BLaER1 (cell line): ENCODE measurements around the gene PTPRN2.

Source experiments
- H3K27ac ChIP-seq: shearing (Covaris generic); formaldehyde crosslinking; 2 replicates; pipeline ENCODE4 v1.8.1; 2022
- H3K27me3 ChIP-seq: shearing (Covaris generic); formaldehyde crosslinking; 2 replicates; pipeline ENCODE4 v1.8.1; 2022
- H3K36me3 ChIP-seq: shearing (Covaris generic); formaldehyde crosslinking; 2 replicates; pipeline ENCODE4 v1.8.1; 2022
- H3K4me1 ChIP-seq: shearing (Covaris generic); formaldehyde crosslinking; 2 replicates; pipeline ENCODE4 v1.8.1; 2022
- H3K4me2 ChIP-seq: shearing (Covaris generic); formaldehyde crosslinking; 2 replicates; pipeline ENCODE4 v1.8.1; 2022
- H3K4me3 ChIP-seq: shearing (Covaris generic); formaldehyde crosslinking; 2 replicates; pipeline ENCODE4 v1.8.1; 2022
- H3K9ac ChIP-seq: shearing (Covaris generic); formaldehyde crosslinking; 2 replicates; pipeline ENCODE4 v1.8.1; 2022
- H3K9me3 ChIP-seq: shearing (Covaris generic); formaldehyde crosslinking; 2 replicates; pipeline ENCODE4 v1.8.1; 2022
- H4K20me1 ChIP-seq: shearing (Covaris generic); formaldehyde crosslinking; 2 replicates; pipeline ENCODE4 v1.8.1; 2022
- Cebpa-rat ChIP-seq: shearing (Covaris generic); IDR thresholded peaks from 2 replicates; pipeline ENCODE4 v1.8.1; 2022

The PTPRN2 gene

DNA sequence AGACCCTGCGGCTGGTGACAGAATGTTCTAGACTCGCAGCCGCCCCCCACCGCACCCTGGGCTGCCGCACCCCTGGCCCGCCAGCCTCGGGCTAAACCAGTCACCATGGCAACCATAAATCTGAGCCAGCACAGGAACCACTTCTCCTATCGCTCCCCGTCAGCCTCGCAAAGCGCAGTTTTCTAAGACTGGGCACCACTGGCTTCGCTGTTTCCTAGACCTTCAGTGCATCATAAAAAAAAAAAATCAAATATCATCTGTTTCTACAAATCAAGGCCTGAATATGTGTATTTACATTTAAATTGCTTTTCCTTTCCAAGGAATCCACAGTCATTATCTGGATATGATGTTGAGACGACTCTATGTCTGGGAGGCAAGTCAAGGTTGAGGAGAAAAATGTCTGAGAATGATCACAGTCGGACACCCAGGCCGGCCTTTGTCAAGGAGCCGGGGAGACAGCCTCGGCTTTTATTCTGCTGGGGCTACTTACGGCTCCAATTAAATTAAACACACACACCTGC is 99.9 kb downstream of the PTPRN2 start:
- Histone ChIP-seq H3K4me3 (no peak overlapping the region), H3K27me3 (no peaks in the 10 kb centered on the region), H3K4me1 (no peaks in the 10 kb centered on the region)

DNA sequence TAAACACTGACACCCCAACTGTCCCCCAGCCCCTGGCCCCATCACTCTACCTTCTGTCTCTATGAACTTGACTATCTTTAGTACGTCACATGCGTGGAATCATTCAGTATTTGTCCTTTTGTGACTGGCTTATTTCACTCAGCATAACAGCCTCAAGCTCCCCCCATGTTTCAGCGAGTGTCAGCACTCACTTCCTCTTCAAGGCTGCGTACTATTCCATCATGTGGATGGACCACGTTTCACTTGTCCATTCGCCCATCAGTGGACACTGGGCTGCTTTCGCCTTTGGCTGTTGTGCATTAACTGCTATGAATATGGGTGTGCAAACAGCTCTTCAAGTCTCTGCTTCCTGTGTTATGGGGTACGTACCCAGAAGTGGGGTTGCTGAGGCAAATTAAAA is 100.7 kb downstream of the PTPRN2 start:
- Histone ChIP-seq H3K4me3 (no peak overlapping the region), H4K20me1 (no peaks in the 10 kb centered on the region), H3K27me3 (no peaks in the 10 kb centered on the region), H3K4me2 (no peak overlapping the region), H3K36me3 (no peaks in the 10 kb centered on the region), H3K9ac (no peak overlapping the region), H3K4me1 (no peaks in the 10 kb centered on the region), H3K27ac (no peak overlapping the region), H3K9me3 (0 out of 2 replicates have a peak, but pooled peaks cover under 1% of the 10 kb centered on the region)
- TF ChIP-seq Cebpa-rat = no peak

More for the DNA sequence above, 99.9 kb downstream of the PTPRN2 start:
- no peak overlapping the region for H3K9ac ChIP-seq
- H3K27ac ChIP-seq = no peak overlapping the region
- H3K36me3 ChIP-seq = no peaks in the 10 kb centered on the region
- H3K4me2 ChIP-seq = no peak overlapping the region
- no peaks in the 10 kb centered on the region for H3K9me3 ChIP-seq
- H4K20me1 ChIP-seq = no peaks in the 10 kb centered on the region
- TF ChIP-seq Cebpa-rat = no peak

DNA sequence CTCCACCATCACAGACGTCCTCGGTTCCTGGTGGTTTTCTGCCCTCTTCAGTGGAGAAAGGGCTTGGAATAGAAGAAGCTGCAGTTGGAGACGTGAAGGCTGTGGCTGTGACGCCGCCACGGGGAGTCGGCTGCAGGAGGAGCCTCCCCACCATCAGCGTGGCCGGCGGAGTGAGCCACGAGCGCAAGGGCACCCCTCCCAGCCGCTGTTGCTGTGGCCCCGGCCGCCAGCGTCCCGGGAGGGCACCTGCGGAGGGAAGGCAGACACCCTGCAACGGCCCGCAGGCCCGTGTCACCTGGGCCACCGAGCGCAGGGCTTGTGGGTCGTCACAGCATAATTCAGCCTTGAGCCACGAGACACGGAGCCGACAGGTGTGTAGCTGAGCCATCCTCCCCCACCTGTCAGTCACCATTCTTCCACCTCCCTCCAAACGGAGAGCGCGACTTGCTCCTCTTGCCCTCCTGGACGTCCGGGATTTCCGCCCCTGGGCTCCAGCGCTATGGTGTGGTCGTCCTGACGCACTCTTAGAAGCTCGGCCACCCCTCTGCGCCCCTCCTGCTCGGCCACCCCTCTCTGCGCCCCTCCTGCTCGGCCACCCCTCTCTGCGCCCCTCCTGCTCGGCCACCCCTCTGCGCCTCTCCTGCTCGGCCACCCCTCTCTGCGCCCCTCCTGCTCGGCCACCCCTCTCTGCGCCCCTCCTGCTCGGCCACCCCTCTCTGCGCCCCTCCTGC is 102.7 kb downstream of the PTPRN2 start:
- TF ChIP-seq Cebpa-rat = no peak
- Histone ChIP-seq H3K4me3 (no peak overlapping the region), H3K9me3 (peaks cover 19% of the 10 kb centered on the region), H3K27me3 (no peaks in the 10 kb centered on the region), H4K20me1 (no peaks in the 10 kb centered on the region), H3K4me2 (no peak overlapping the region), H3K27ac (no peak overlapping the region), H3K36me3 (no peaks in the 10 kb centered on the region), H3K4me1 (no peaks in the 10 kb centered on the region), H3K9ac (no peak overlapping the region)

DNA sequence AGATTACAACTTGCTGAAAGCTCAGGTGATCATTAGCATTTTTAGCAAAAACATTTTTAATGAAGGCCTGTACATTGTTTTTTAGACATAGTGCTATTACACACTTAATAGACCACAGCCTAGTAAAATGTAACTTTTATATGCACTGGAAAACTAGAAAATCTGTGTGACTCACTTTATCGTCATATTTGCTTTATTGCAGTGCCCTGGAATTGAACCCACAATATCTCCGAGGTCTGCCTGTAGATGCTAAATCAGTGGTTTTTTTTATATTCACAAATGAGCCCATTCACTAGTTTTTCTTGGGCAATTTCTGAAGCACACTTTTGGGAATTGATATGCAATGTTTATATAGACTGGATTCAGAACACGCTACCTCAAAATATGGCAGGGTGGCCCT is 105.1 kb downstream of the PTPRN2 start:
- Histone ChIP-seq H3K4me3 (no peak overlapping the region), H3K36me3 (no peaks in the 10 kb centered on the region), H3K9me3 (peaks cover 19% of the 10 kb centered on the region), H4K20me1 (no peaks in the 10 kb centered on the region), H3K27ac (no peak overlapping the region), H3K4me1 (0 out of 2 replicates have a peak, but pooled peaks cover 5% of the 10 kb centered on the region), H3K27me3 (no peaks in the 10 kb centered on the region), H3K4me2 (no peak overlapping the region), H3K9ac (no peak overlapping the region)
- TF ChIP-seq Cebpa-rat = no peak

DNA sequence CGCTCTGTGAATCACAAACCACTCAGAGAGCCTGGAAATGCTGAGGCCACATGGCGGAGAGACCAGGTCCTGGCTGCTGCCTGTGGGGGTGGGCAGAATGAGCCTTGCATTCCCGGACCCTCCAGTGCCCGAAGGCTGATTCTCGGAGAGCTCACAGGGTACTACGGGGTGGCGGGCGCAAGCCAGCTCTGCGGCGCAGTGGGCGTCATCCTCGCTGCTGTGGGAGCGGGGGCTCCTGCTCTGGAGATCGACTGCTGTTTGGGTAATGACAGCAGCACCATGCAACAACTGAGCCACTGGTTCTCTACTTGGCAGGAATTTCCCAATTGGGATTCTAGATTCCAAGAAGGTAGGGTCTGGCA is 108.0 kb downstream of the PTPRN2 start:
- no peaks in the 10 kb centered on the region for H3K36me3 ChIP-seq
- H3K4me2 ChIP-seq = no peak overlapping the region
- H3K27ac ChIP-seq = no peak overlapping the region
- H4K20me1 ChIP-seq = no peaks in the 10 kb centered on the region
- H3K4me1 ChIP-seq = peaks cover 15% of the 10 kb centered on the region; the same call in 1 of the 2 replicates
- H3K9me3 ChIP-seq = peaks cover 19% of the 10 kb centered on the region
- no peak overlapping the region for H3K9ac ChIP-seq
- no peaks in the 10 kb centered on the region for H3K27me3 ChIP-seq
- no peak overlapping the region for H3K4me3 ChIP-seq
- no peak for TF ChIP-seq Cebpa-rat

DNA sequence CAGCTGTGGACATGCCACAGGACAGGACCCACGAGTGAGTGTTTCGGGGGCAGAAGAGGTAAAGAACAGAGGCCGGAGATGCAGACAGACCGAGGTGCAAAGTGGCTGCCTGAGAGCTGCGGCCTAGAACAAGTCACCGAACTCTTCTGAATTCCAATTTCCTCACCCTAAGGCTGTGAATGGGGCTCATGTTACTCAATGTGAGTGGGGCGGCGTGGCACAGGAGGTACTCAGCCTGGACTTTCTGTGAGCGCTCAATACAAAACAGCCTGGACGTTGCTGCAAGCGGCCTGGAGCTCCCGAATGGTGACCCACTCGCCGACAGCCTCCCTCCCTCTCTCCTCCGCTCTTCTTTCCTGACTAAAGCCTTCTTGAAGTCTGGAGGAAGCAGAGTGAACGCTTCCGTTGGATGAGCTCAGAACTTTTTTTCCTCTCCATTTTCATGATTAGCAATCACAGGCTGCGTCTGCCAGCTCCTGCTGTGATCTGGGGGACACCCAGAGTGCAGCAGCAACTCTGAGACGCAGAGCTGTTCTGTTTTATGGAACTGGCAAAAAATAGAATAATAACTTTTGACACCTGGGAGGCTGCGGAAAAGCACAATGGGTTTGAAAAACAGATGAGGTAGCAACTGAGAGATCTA is 108.5 kb downstream of the PTPRN2 start:
- Histone ChIP-seq H3K4me3 (no peak overlapping the region), H3K4me2 (no peak overlapping the region), H3K4me1 (peaks cover 15% of the 10 kb centered on the region; the same call in 1 of the 2 replicates), H3K27ac (no peak overlapping the region), H3K9me3 (peaks cover 19% of the 10 kb centered on the region), H3K9ac (no peak overlapping the region), H4K20me1 (no peaks in the 10 kb centered on the region), H3K36me3 (no peaks in the 10 kb centered on the region), H3K27me3 (no peaks in the 10 kb centered on the region)
- TF ChIP-seq Cebpa-rat = no peak

DNA sequence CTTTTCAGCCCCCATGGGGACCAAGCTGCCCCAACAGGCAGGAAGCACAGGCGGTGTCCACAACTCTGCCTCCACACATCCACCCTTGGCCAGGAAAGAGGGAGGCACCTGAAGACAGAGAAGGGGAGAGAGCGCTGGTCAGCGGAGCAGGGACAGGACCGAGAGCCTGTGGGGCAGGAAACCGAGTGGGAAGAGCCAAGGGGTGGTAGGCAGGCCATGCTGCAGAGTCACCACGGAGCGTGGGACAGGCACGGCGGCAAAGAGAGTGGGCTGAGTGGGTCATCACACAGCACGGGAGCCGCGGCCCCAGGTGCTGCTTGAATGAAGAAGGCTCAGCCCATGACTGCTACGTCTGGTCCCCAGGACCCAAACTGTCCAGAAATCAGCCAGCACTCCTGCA is 109.8 kb downstream of the PTPRN2 start:
- TF ChIP-seq Cebpa-rat = no peak
- no peak overlapping the region for H3K9ac ChIP-seq
- H3K36me3 ChIP-seq = no peaks in the 10 kb centered on the region
- peaks cover 19% of the 10 kb centered on the region for H3K9me3 ChIP-seq
- no peaks in the 10 kb centered on the region for H3K27me3 ChIP-seq
- no peaks in the 10 kb centered on the region for H4K20me1 ChIP-seq
- H3K4me3 ChIP-seq = no peak overlapping the region
- H3K27ac ChIP-seq = no peak overlapping the region
- H3K4me2 ChIP-seq = 0 out of 2 replicates have a peak overlapping the region, but pooled peaks have one; percentile 5
- peaks cover 24% of the 10 kb centered on the region for H3K4me1 ChIP-seq

DNA sequence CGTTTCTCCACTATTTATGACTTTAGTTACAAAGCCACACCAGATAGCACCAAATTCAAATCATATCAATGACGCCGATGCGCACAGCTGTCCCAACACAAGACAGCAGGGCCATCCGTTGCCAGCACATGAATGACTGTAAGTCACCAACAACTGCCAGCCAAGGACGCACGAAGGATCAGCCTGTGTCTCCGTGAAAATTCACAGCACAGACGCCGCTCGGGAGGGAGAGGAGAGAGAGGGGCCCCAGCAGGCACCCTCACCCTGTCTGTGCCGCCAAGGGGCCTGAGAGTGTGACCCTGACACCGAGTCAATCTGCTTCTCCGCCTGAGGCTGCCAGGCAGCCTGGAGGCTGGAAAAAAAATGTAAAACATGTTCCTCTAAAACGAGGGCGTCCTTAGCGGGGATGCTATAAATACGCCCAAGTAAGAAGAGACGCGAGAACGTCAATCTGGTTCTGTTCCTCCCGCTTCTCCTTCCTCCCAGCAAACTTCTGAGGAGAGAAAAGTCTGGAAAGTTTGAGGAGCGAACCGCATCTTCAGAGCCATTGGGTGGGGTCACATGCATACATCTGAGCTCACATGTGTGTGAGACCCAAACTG is 111.2 kb downstream of the PTPRN2 start:
- no peaks in the 10 kb centered on the region for H3K27me3 ChIP-seq
- H3K4me3 ChIP-seq = no peak overlapping the region
- TF ChIP-seq Cebpa-rat = no peak

DNA sequence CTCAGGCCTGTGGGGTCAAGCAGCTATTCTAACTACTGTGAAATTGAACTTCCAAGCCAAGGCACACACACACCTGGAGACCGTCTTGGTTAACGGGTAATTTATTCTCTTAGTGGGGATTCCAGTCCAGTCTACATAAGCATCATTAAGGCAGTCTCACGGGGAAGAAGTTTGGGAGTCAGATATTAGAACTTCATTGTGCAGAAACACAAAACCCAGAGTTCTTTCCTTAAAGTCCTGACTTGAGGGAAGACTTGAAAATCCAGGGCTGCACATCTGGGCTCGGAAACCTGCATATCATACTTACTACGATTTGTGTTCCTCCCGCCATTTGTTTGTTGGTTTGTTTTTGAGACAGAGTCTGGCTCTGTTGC is 112.0 kb downstream of the PTPRN2 start:
- no peaks in the 10 kb centered on the region for H3K36me3 ChIP-seq

More for the DNA sequence above, 111.2 kb downstream of the PTPRN2 start:
- no peak overlapping the region for H3K4me2 ChIP-seq
- H3K27ac ChIP-seq = no peak overlapping the region
- H3K36me3 ChIP-seq = no peaks in the 10 kb centered on the region
- H3K9ac ChIP-seq = no peak overlapping the region
- peaks cover 13% of the 10 kb centered on the region for H3K9me3 ChIP-seq
- H3K4me1 ChIP-seq = peaks cover 33% of the 10 kb centered on the region
- no peaks in the 10 kb centered on the region for H4K20me1 ChIP-seq

DNA sequence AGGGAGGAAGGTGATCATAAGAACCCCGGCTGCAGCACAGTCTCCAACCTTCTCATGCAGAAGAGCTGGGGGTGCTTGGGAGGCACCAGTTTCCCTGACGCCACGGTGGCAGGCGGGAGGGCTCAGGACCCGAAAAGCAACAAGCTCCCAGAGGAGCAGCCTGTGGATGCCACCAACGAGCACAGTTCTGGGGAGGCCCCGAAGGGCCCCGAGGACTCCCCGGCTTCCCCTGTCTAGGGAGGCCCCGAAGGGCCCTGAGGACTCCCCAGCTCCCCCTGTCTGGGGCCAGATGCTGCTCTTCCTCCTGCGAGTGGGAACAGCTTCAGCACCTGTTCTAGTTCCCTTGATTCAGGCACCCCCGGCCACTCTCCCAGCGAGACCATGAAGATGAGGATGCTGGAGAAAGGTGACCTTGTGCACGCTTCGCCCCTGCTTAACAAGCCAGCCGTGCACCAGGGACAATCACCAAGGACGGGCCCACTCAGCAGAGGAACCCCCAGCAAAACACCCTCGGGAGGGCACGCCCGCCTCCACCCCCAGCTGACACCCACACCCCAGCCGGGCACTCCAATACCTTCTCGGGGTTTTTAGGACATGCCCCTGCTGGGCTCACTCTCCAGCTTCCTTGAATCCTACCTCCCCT is 112.5 kb downstream of the PTPRN2 start:
- H3K36me3 ChIP-seq = no peaks in the 10 kb centered on the region
- peaks cover under 1% of the 10 kb centered on the region; the same call in 1 of the 2 replicates for H3K9me3 ChIP-seq
- TF ChIP-seq Cebpa-rat = no peak
- H3K4me1 ChIP-seq = peaks cover 33% of the 10 kb centered on the region
- H3K4me3 ChIP-seq = no peak overlapping the region
- no peaks in the 10 kb centered on the region for H4K20me1 ChIP-seq
- no peak overlapping the region for H3K9ac ChIP-seq
- H3K4me2 ChIP-seq = no peak overlapping the region
- H3K27me3 ChIP-seq = no peaks in the 10 kb centered on the region
- no peak overlapping the region for H3K27ac ChIP-seq

More for the DNA sequence above, 112.0 kb downstream of the PTPRN2 start:
- H3K4me2 ChIP-seq = no peak overlapping the region
- TF ChIP-seq Cebpa-rat = no peak
- no peaks in the 10 kb centered on the region for H4K20me1 ChIP-seq
- peaks cover 33% of the 10 kb centered on the region for H3K4me1 ChIP-seq
- H3K27me3 ChIP-seq = no peaks in the 10 kb centered on the region
- H3K27ac ChIP-seq = no peak overlapping the region
- H3K4me3 ChIP-seq = no peak overlapping the region
- H3K9me3 ChIP-seq = peaks cover 5% of the 10 kb centered on the region
- H3K9ac ChIP-seq = no peak overlapping the region
